A549 (cell line): Measurements from ENCODE around the gene PHACTR4. TPM values are rescaled to one million over a fixed set of nuclear protein-coding genes. Genes with fewer than 3 reads are reported as not detected.
A peak's percentile ranks its signal among the peaks of the same experiment; 100 is the strongest.
"Not testable (repeated sequence)": the region's sequence is repeated elsewhere in the genome, so short reads cannot be mapped to it uniquely, and the experiment has no call there.

Experiments
- ATAC-seq, 2 experiments: fragments of 200-7000 bp in 1 of 2; fragments of >200 bp in 1 of 2; cut with Nextera tagmentation in 1 of 2; cut with Tn5 transposase in 1 of 2; 3 replicates each; pipeline versions ENCODE4 v1.8.0 to v1.9.1; 2018 to 2020; ENCODE audit warnings: mild to moderate bottlenecking in 1 of 2, moderate library complexity in 1 of 2
- CTCF ChIA-PET: fragments of 300-600 bp; sonication (Branson Sonifier 250); formaldehyde crosslinking; extraction: SDS; loops from one replicate; lab custom pipeline; 2021; ENCODE audit warnings: antibody characterized with exemption, inconsistent platforms; lab: Yijun Ruan, JAX
- POLR2A ChIA-PET: fragments of 350-600 bp; formaldehyde crosslinking; extraction: SDS; loops from one replicate; lab custom pipeline; 2021; ENCODE audit warnings: antibody characterized with exemption, inconsistent platforms; lab: Yijun Ruan, JAX
- DNase-seq, 2 experiments: peaks; one replicate each; pipeline versions ENCODE4 v3.0.0 to v3.0.0-alpha.2; 2011 to 2016; ENCODE audit warnings: low read depth in 1 of 2, low spot score in 1 of 2
- FAIRE-seq: peaks from 2 replicates; lab custom pipeline; 2011; peaks lifted over from hg19 to GRCh38; lab: Jason Lieb, UNC
- H3K27ac ChIP-seq, 2 experiments: fragments of >200 bp; sonication (Bioruptor Twin); formaldehyde crosslinking; 3 replicates each; pipeline ENCODE4 v1.5.1; 2016 to 2017
- H3K4me1 ChIP-seq: fragments of >200 bp; sonication (Bioruptor Twin); formaldehyde crosslinking; 3 replicates; pipeline ENCODE4 v1.6.1; 2016
- H3K4me2 ChIP-seq: fragments of >200 bp; sonication (Bioruptor Twin); formaldehyde crosslinking; 3 replicates; pipeline ENCODE4 v1.6.1; 2016
- H3K4me3 ChIP-seq: fragments of >200 bp; sonication (Bioruptor Twin); formaldehyde crosslinking; 3 replicates; pipeline ENCODE4 v1.5.1; 2016
- H3K9me3 ChIP-seq: fragments of >200 bp; sonication (Bioruptor Twin); formaldehyde crosslinking; 3 replicates; pipeline ENCODE4 v1.6.1; 2016
- BHLHE40 ChIP-seq: IDR thresholded peaks from 2 replicates; pipeline ENCODE4 v1.6.1; 2012; ENCODE audit warnings: low read depth, low read length, inconsistent platforms
- CBX8 ChIP-seq: fragments of 200-600 bp; sonication (generic); IDR thresholded peaks from 2 replicates; pipeline ENCODE4 v1.6.1; 2016
- CHD2 ChIP-seq: fragments of 150-350 bp; IDR thresholded peaks from 2 replicates; pipeline ENCODE4 v1.6.1; 2014; ENCODE audit warnings: low read length; ENCODE audit not compliant: partially characterized antibody
- ELK1 ChIP-seq: fragments of 150-350 bp; IDR thresholded peaks from 2 replicates; pipeline ENCODE4 v1.6.1; 2014; ENCODE audit warnings: low read depth, mild to moderate bottlenecking, low read length
- GATA3 ChIP-seq: IDR thresholded peaks from 2 replicates; pipeline ENCODE4 v1.6.1; 2012; ENCODE audit warnings: borderline replicate concordance
- HES2 ChIP-seq: fragments of >200 bp; sonication (Bioruptor Twin); formaldehyde crosslinking; IDR thresholded peaks from 2 replicates; pipeline ENCODE4 v1.6.1; 2016
- HEYL ChIP-seq: fragments of 250-450 bp; sonication (Bioruptor Pico); IDR thresholded peaks from 2 replicates; pipeline ENCODE4 v1.8.0; 2021; ENCODE audit warnings: mild to moderate bottlenecking, moderate library complexity
- HOXB13 ChIP-seq: fragments of 250-450 bp; sonication (Bioruptor Pico); IDR thresholded peaks from 2 replicates; pipeline ENCODE4 v1.5.0; 2020; ENCODE audit warnings: low read depth, mild to moderate bottlenecking, moderate library complexity
- JUNB ChIP-seq: fragments of >200 bp; sonication (Bioruptor Twin); formaldehyde crosslinking; IDR thresholded peaks from 2 replicates; pipeline ENCODE4 v1.6.1; 2016
- MAFK ChIP-seq: fragments of 450-650 bp; IDR thresholded peaks from 2 replicates; pipeline ENCODE4 v1.6.1; 2014; ENCODE audit not compliant: partially characterized antibody
- MAX ChIP-seq: IDR thresholded peaks from 2 replicates; pipeline ENCODE4 v1.6.1; 2012
- MAZ ChIP-seq: fragments of 150-350 bp; IDR thresholded peaks from 2 replicates; pipeline ENCODE4 v1.6.1; 2014; ENCODE audit warnings: antibody characterized with exemption, low read depth, low read length, borderline replicate concordance
- NPAS2 ChIP-seq: fragments of 250-450 bp; sonication (Bioruptor Pico); IDR thresholded peaks from 2 replicates; pipeline ENCODE4 v1.8.0; 2022; ENCODE audit warnings: mild to moderate bottlenecking, moderate library complexity, borderline replicate concordance
- NR3C1 ChIP-seq: fragments of >200 bp; sonication (Bioruptor Twin); formaldehyde crosslinking; IDR thresholded peaks from 3 replicates; pipeline ENCODE4 v1.6.1; 2017
- PBX3 ChIP-seq: IDR thresholded peaks from 2 replicates; pipeline ENCODE4 v1.6.1; 2012
- POLR2AphosphoS2 ChIP-seq: conservative IDR thresholded peaks from 2 replicates; pipeline ENCODE4 v1.6.1; 2012; ENCODE audit warnings: low read length, improper control_type of control experiment, inconsistent platforms
- RCOR1 ChIP-seq: fragments of 150-350 bp; IDR thresholded peaks from 2 replicates; pipeline ENCODE4 v1.6.1; 2014; ENCODE audit warnings: antibody characterized with exemption, low read length, low read depth
- SREBF2 ChIP-seq: fragments of 450-650 bp; IDR thresholded peaks from 2 replicates; pipeline ENCODE4 v1.6.1; 2014; ENCODE audit warnings: mild to moderate bottlenecking, moderate library complexity
- TFCP2L1 ChIP-seq: fragments of 250-450 bp; sonication (Bioruptor Pico); IDR thresholded peaks from 2 replicates; pipeline ENCODE4 v1.5.0; 2021; ENCODE audit warnings: mild to moderate bottlenecking
- TP53 ChIP-seq: fragments of 250-450 bp; sonication (Bioruptor Pico); IDR thresholded peaks from 2 replicates; pipeline ENCODE4 v1.5.0; 2021; ENCODE audit warnings: mild to moderate bottlenecking, moderate library complexity
- USF2 ChIP-seq: fragments of 450-650 bp; IDR thresholded peaks from 2 replicates; pipeline ENCODE4 v1.6.1; 2014; ENCODE audit warnings: antibody characterized with exemption
- ZFP36 ChIP-seq: fragments of 450-650 bp; IDR thresholded peaks from 2 replicates; pipeline ENCODE4 v1.6.1; 2014; ENCODE audit warnings: borderline replicate concordance; ENCODE audit not compliant: partially characterized antibody
- WGBS: methylation state at CpG from one replicate; pipeline ENCODE4 v1.1.6; 2017; ENCODE audit errors: missing lambda C conversion rate; 5-methylcytosine and 5-hydroxymethylcytosine counted together
- polyA plus RNA-seq, 4 experiments: library from polyadenylated mRNA; depleted of rRNA in 3 of 4; stranded (reverse); fragments of >200 nt; fragmentation: RNase III in 1 of 4; extraction: RNeasy Plus Mini Kit Qiagen cat#74134 plus additional on column Dnase treatment in 1 of 4; gene quantifications; 2 replicates in 3 of 4; 3 replicates in 1 of 4; pipeline ENCODE4 v1.2.3, GENCODE V29; 2011 to 2017

Gene PHACTR4
- polyA plus RNA-seq, 2 of the 4 experiments (the other 2 are of a cell fraction) = 17.4 to 25.0 TPM

GRCh38 chr1:28323720-28324119 is 45.8 kb upstream of the PHACTR4 start (continued):
- TF ChIP-seq HES2 = no peak
- no peak for TF ChIP-seq USF2
- TF ChIP-seq NR3C1 = no peak
- no peak for TF ChIP-seq ZFP36
- no peak for TF ChIP-seq MAFK
- TF ChIP-seq JUNB = no peak
- no peak for TF ChIP-seq RCOR1
- TF ChIP-seq, all 56 proteins: peak for 0

- no peak for FAIRE-seq
- Histone ChIP-seq H3K4me2 (no peak overlapping the region), H3K27ac (peak overlapping the region in 1 of 2 experiments; percentile 24; a peak in 1 of 6 replicates), H3K9me3 (no peaks in the 10 kb centered on the region), H3K4me1 (peaks cover 25% of the 10 kb centered on the region)
- TF ChIP-seq NPAS2 (CRISPR knock-in tag) (no peak), SREBF2 (no peak), MAFK (no peak), ELK1 (no peak), MAZ (no peak)
- TF ChIP-seq, all 56 proteins: peak for 0
- ChIA-PET POLR2A (interaction anchor here (0.6 to 1.2 kb wide), 3 partner anchors 13 to 515 kb away, joined by 4 to 6 read pairs (median 4); no protein-coding TSS in a partner anchor), CTCF (interaction anchor here (0.7 to 3.3 kb wide), 5 partner anchors 20 to 86 kb away, joined by 3 to 20 read pairs (median 4); no protein-coding TSS in a partner anchor)
- ATAC-seq = no peak
- DNase-seq = no peak
- no peak overlapping the region for H3K4me3 ChIP-seq
Measured at GRCh38 chr1:28326515-28326914, 43.0 kb upstream of the PHACTR4 start.

GRCh38 chr1:28326984-28327383 is 42.6 kb upstream of the PHACTR4 start:
- no peak for FAIRE-seq

GRCh38 chr1:28327431-28327830 is 42.1 kb upstream of the PHACTR4 start:
- ChIA-PET POLR2A (interaction anchor here (1.2 to 1.8 kb wide), 2 partner anchors 10 to 13 kb away, joined by 4 to 5 read pairs; no protein-coding TSS in a partner anchor), CTCF (interaction anchor here (0.7 to 3.3 kb wide), 4 partner anchors 19 to 87 kb away, joined by 3 to 20 read pairs (median 4); no protein-coding TSS in a partner anchor)
- not testable (repeated sequence) for H3K9me3 ChIP-seq, H3K4me2 ChIP-seq, ATAC-seq, DNase-seq, H3K27ac ChIP-seq, H3K4me3 ChIP-seq, FAIRE-seq
- WGBS = 86% methylated on average over 11 of the region's 11 CpGs
- peaks cover 18% of the 10 kb centered on the region; the same call in 2 of the 3 replicates for H3K4me1 ChIP-seq

More at GRCh38 chr1:28326984-28327383, 42.6 kb upstream of the PHACTR4 start:
- DNase-seq = peak in 1 of 2 experiments; percentile 14
- ChIA-PET CTCF (interaction anchor here (0.7 to 3.3 kb wide), 5 partner anchors 20 to 87 kb away, joined by 3 to 20 read pairs (median 4); no protein-coding TSS in a partner anchor), POLR2A (interaction anchor here (0.6 to 1.2 kb wide), 2 partner anchors 13 to 515 kb away, joined by 4 to 6 read pairs; no protein-coding TSS in a partner anchor)
- no peak for TF ChIP-seq TP53
- ATAC-seq = no peak
- Histone ChIP-seq H3K4me1 (peaks cover 21% of the 10 kb centered on the region), H3K4me3 (no peak overlapping the region), H3K4me2 (no peak overlapping the region), H3K9me3 (no peaks in the 10 kb centered on the region), H3K27ac (peak overlapping the region in 1 of 2 experiments; percentile 24; a peak in 1 of 6 replicates)
- WGBS = 61% methylated on average over 3 of the region's 3 CpGs

GRCh38 chr1:28328228-28328648 is 41.3 kb upstream of the PHACTR4 start:
- ATAC-seq (no peak), DNase-seq (no peak), FAIRE-seq (no peak)
- ChIA-PET CTCF (interaction anchor here (2.9 to 3.3 kb wide), 2 partner anchors 32 to 79 kb away, joined by 10 to 20 read pairs; no protein-coding TSS in a partner anchor), POLR2A (interaction anchor here (0.6 to 1.8 kb wide), 24 partner anchors 9 to 320 kb away, joined by 3 to 15 read pairs (median 4); partner anchors contain the start of genes ATP5IF1, EYA3, PHACTR4 and RCC1)
- peak overlapping the region; percentile 76 for H3K4me2 ChIP-seq
- peak overlapping the region; percentile 94 to 95 for H3K27ac ChIP-seq
- peak overlapping the region; percentile 81 for H3K4me3 ChIP-seq
- WGBS = 83% methylated on average over 16 of the region's 16 CpGs
- H3K4me1 ChIP-seq = peaks cover 18% of the 10 kb centered on the region; the same call in 2 of the 3 replicates
- TF ChIP-seq PBX3 = no peak
- TF ChIP-seq JUNB = no peak
- no peak for TF ChIP-seq NR3C1
- no peak for TF ChIP-seq RCOR1
- TF ChIP-seq TFCP2L1 = no peak
- no peak for TF ChIP-seq SREBF2
- TF ChIP-seq MAFK = no peak
- TF ChIP-seq CHD2 = no peak
- TF ChIP-seq BHLHE40 = no peak
- TF ChIP-seq MAX = no peak
- TF ChIP-seq HES2 = no peak
- TF ChIP-seq POLR2AphosphoS2 = no peak
- TF ChIP-seq GATA3 = no peak
- no peak for TF ChIP-seq CBX8
- no peak for TF ChIP-seq HOXB13
- TF ChIP-seq HEYL (CRISPR knock-in tag) = no peak
- H3K9me3 ChIP-seq = no peaks in the 10 kb centered on the region
